GM18517 (cell line): ENCODE data around the gene COX10.
"Not testable (repeated sequence)": the region's sequence is repeated elsewhere in the genome, so short reads cannot be mapped to it uniquely, and the experiment has no call there.

ENCODE experiments used
- ATAC-seq: cut with Tn5 transposase; IDR thresholded peaks from one replicate; pipeline ENCODE4 v1.9.1; 2021; ENCODE audit warnings: mild to moderate bottlenecking, moderate library complexity; ENCODE audit not compliant: unreplicated experiment

Gene COX10

GRCh38 chr17:14168582-14168981 is 99.3 kb downstream of the COX10 start:
- ATAC-seq, result no peak

GRCh38 chr17:14169287-14169686 is 100.0 kb downstream of the COX10 start:
- no peak for ATAC-seq

DNA sequence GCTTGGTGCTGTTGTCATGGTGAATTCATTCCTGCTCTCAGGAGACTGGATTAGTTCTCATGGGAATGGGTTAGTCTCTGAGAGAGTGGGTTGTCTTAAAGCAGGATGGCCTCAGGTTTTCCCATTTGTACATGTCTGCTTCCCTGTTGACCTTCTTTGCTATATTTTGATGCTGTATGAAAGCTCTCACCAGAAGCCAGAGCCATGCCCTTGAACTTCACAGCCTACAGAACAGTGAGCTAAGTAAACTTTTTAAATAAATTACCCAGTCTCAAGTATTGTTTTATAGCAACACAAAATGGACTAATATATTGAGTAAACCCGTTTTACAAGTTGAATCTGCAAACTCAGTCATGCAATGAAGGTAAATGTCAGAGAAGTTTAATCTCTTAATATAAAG is 100.6 kb downstream of the COX10 start:
- no peak for ATAC-seq

DNA sequence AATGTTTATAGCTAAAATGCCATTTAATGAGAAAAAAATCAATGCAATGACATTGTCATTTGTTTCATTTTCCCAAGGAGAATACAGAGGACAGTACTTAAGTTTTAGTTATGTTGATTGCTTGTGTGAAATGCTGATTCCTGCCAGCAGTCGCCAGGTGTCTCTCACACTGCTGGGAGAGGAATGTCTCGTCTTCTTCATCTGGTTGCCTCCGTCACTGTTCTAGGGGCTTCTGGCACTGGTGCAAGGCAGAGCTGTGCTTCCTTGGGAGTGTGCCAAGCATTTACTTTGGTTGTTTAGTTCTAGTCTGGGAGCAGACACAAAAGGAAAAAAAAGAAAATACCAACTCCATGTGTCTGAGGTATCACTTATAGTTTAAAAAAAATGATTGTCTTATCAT is 107.7 kb downstream of the COX10 start:
- ATAC-seq, result not testable (repeated sequence)

DNA sequence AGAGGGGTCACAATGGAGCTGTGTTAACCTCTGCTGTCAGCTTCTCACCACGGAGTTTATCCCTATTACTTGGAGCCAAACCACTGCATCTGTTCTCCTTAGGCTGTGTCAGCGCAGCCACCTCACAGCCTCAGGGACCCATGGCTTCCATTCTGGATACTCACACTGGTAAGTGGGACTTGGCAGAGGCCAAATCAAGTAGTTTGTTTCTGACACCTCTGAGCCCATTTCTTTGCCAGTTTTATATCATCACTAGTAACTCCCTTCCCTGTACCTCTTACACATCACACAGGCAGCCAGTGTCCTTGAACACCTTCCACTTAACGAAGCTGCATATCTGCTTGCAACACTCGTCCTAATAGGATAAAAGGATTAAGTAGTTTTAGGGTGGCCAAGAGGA is 108.5 kb downstream of the COX10 start:
- not testable (repeated sequence) for ATAC-seq

- ATAC-seq, result not testable (repeated sequence)
Observed at GRCh38 chr17:14179951-14180350, 110.6 kb downstream of the COX10 start.

DNA sequence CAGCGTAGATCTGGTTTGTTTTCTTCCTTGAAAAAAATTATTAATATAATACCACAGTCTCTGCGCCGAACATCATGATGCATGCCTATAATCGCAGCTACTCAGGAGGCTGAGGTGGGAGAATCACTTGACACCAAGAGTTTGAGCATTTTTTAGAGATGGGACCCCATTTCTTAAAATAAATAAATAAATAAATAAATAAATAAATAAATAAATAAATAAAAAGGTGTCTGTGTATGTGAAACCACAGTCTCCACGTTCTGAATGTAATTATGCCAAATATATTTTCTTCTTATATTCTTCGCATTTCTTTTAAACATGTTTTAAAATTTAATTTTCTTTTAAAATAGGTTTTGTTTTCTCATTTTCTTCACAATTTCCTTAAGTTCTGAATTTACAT is 112.8 kb downstream of the COX10 start:
- not testable (repeated sequence) for ATAC-seq

- ATAC-seq, result not testable (repeated sequence)
Observed at GRCh38 chr17:14184536-14184935, 115.2 kb downstream of the COX10 start.

DNA sequence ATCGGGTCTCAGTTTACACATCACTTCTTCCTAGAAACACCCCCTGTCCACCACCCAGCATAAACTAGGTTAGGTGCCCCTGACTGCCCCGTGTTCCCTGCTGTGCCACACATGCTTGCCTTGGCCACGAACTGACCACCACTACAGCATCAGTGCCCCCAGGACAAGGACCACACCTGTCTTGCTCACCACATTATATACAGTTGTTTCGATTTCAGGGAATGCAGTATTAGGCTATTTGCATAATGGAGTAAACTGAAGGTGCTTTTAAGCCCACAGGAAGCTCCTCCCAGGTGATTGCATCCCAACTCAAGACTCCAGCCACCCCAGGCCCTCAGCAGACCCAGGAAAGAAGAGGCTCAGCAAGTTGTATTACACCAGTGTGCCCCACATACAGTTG is 117.1 kb downstream of the COX10 start:
- ATAC-seq, result not testable (repeated sequence)

GRCh38 chr17:14190774-14191173 is 121.5 kb downstream of the COX10 start:
- ATAC-seq, result not testable (repeated sequence)

GRCh38 chr17:14191469-14191868 is 122.2 kb downstream of the COX10 start:
- ATAC-seq, result not testable (repeated sequence)

- ATAC-seq, result not testable (repeated sequence)
Observed at GRCh38 chr17:14192039-14192438, 122.7 kb downstream of the COX10 start.

- not testable (repeated sequence) for ATAC-seq
Observed at GRCh38 chr17:14192636-14193344, 123.5 kb downstream of the COX10 start.

- ATAC-seq, result no peak
Observed at GRCh38 chr17:14196377-14196997, 127.2 kb downstream of the COX10 start.

DNA sequence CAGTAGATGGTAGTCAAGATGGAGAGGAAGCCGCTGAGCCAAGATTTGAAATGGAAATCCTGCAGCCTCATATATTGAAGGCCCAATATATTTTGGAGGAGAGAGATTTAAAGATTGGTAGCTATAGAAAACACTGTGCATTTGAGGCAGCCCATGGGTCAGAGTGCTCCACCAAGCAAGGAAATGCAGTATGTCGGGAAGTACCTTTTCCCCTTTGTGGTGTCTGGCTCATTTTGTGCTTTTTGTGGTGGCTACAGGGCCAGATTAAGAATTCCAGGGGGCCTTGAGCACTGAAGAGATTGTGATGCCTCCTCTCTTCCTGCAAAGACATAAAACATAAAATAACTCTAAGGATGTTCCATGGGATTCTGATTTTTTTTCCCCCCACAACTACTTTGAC is 127.8 kb downstream of the COX10 start:
- ATAC-seq, result no peak

GRCh38 chr17:14197586-14197985 is 128.3 kb downstream of the COX10 start:
- no peak for ATAC-seq

GRCh38 chr17:14198013-14198412 is 128.7 kb downstream of the COX10 start:
- no peak for ATAC-seq

DNA sequence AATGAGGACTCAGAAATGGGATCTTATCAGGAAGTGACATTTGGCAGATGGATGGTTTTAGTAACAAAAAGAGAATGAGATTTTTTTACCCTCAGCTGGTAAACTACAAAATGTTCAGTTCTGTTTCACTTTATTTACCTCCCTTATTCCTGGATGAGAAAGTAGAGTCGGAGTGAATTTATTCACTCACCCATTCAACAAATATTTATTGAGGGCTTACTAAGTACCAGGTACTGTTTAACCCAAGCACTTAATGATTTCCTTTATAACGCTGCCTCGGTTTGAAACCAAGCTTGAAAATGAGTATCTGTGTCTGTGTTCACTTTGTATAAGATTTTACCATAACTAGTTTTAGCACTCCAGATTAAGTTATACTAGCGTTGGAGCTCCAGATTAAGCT is 129.3 kb downstream of the COX10 start:
- no peak for ATAC-seq

DNA sequence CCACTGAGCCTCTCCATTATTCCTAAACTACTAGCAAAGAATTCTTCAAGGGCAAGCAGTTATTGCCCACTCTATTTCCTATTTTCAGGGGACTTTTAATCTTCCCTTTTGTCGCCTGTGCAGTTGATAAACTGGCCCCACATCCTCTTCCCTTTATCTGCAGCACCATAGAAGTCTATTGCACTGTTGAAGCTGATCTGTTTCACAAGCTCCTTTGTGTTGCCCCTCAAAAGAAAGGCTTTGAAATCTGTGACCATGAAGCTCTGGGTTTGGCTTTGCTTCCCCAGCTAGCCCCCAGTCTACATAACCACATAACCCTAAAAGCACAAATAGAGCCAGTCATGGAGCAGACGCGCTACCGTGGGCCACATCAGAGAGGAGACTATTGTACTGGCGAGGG is 130.3 kb downstream of the COX10 start:
- no peak for ATAC-seq

GRCh38 chr17:14200354-14200753 is 131.1 kb downstream of the COX10 start:
- no peak for ATAC-seq

DNA sequence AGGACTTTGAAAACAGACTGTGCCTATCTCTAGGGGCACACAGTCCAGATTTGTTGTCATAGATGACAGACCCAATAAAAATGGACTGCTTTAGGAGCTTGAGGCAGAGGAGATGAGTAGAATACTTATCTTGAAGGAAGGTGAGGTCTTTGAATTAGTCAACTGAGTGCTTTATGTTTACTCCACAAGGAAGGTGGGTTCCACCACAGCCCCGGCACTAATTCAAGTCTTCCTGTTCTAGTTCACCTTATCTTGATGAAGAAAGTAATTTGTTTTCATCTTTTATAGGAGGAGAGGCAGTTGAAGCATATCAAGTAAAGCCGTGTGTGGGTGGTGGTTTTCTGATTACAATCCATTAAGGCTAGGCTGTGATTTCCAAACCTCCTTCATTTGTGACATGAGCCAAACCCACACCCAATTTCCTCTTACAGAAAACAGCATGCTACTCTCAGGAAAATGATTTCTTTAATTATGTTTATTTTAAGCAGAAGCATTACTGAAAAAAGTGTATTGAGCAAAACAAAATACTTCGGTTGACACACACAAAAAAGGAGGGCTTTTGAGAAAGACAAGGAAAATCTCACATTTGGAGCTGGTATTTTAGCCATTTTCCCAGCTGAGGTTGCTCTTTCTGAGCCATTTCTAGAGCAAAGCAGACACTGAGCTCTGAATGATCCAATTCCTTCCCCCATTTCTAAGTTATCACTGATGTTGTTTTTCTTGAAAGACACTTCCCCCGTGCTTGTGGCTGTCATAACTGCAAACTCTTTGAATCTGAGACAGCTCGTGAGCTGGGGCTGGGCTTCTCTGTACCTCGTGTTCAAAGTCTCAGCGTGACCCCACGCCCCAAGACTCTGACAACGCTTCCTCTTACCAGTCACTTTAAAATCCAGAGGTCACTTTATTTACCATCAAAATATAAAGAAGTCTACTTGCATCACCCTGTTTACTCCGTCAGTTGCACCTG is 132.0 kb downstream of the COX10 start:
- no peak for ATAC-seq
